Amygdala (tissue), 56 donors: ENCODE measurements around the gene HTR3A.

ENCODE experiments used
- DNase-seq, 56 donors: peaks; one replicate each; lab custom pipeline; 2025; lab: John Stamatoyannopoulos, UW

The HTR3A gene

GRCh38 chr11:113977701-113978100 is 2.8 kb downstream of the HTR3A start:
- DNase-seq = no peak

- no peak for DNase-seq
Measured at GRCh38 chr11:113979431-113979830, 4.5 kb downstream of the HTR3A start.

- no peak for DNase-seq
Measured at GRCh38 chr11:113980785-113981184, 5.9 kb downstream of the HTR3A start.

- no peak for DNase-seq
Measured at GRCh38 chr11:113982306-113982705, 7.4 kb downstream of the HTR3A start.

- DNase-seq = no peak
Measured at GRCh38 chr11:113984781-113985180, 9.9 kb downstream of the HTR3A start.

- no peak for DNase-seq
Measured at GRCh38 chr11:113985906-113986305, 11.0 kb downstream of the HTR3A start.

GRCh38 chr11:113986351-113987140 is 11.6 kb downstream of the HTR3A start:
- DNase-seq = no peak

- no peak for DNase-seq
Measured at GRCh38 chr11:113989381-113989780, 14.5 kb downstream of the HTR3A start.

GRCh38 chr11:113989916-113990315 is 15.0 kb downstream of the HTR3A start:
- DNase-seq = no peak

GRCh38 chr11:113991170-113991569 is 16.3 kb downstream of the HTR3A start:
- no peak for DNase-seq

GRCh38 chr11:113991718-113992458 is 17.0 kb downstream of the HTR3A start:
- peak in 3 of 56 donors; percentile 3 to 19 (median 7) for DNase-seq

GRCh38 chr11:113992459-113993110 is 17.7 kb downstream of the HTR3A start:
- DNase-seq = peak in 6 of 56 donors; percentile 5 to 37 (median 9)

GRCh38 chr11:113994077-113994954 is 19.4 kb downstream of the HTR3A start:
- DNase-seq = peak in 10 of 56 donors; percentile 1 to 27 (median 8)

GRCh38 chr11:113997473-113997872 is 22.6 kb downstream of the HTR3A start:
- DNase-seq = no peak

GRCh38 chr11:113998574-113998973 is 23.7 kb downstream of the HTR3A start:
- DNase-seq = no peak

GRCh38 chr11:114000526-114000925 is 25.6 kb downstream of the HTR3A start:
- DNase-seq = no peak

GRCh38 chr11:114001416-114001815 is 26.5 kb downstream of the HTR3A start:
- no peak for DNase-seq

GRCh38 chr11:114008331-114008730 is 33.4 kb downstream of the HTR3A start:
- DNase-seq = no peak

- DNase-seq = no peak
Measured at GRCh38 chr11:114010931-114011330, 36.0 kb downstream of the HTR3A start.

- DNase-seq = no peak
Measured at GRCh38 chr11:114011443-114011842, 36.5 kb downstream of the HTR3A start.
